NCI-H1930 (cell line): ENCODE data around the gene PDE6A.
A peak's percentile ranks its signal among the peaks of the same experiment; 100 is the strongest.

ENCODE experiments used
- DNase-seq, 2 experiments: peaks; one replicate each; lab custom pipeline; 2025; lab: John Stamatoyannopoulos, UW

PDE6A gene

DNA sequence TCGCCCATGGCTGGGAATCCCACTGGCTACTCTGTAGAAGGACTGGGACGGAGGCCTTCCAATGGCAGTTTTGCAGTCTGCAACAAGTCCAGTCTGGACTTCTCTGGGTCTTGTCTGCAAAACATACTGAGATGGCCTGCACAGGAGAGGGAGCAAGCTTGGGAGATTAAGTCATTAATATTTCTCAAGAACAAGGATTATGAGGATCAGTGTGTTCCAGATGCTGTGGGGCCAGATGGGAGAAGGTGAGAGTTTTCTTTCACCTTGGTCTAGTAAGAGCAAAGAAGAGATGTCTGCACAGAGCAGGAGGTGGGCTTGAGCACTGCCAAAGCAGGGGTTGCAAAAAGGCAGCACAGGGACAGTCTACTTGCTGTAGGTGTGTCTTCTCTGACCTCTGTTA is at the start of gene PDE6A:
Gene PDE6A (minus strand): TSS at position 128 of the 400 bp plus-strand sequence. CDS start 120 bp downstream, at position 8.
- DNase-seq: no peak

DNA sequence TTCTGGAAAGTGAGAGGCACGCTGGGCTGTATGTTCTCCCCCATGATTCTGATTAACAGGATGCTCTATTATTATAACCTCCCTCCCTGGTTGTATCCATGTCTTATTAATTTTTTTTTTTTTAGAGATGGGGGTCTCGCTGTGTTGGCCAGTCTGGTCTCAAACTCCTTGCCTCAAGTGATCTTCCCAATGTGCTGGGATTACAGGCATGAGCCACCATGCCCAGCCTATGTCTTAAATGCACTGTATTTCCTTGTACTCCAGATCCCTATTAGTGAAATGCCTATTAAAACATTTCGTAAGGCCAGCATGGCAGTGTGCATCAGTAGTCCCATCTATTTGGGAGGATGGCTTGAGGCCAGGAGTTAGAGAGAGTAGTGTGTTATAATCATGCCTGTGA is 48.9 kb upstream of the PDE6A start:
- DNase-seq: no peak

DNA sequence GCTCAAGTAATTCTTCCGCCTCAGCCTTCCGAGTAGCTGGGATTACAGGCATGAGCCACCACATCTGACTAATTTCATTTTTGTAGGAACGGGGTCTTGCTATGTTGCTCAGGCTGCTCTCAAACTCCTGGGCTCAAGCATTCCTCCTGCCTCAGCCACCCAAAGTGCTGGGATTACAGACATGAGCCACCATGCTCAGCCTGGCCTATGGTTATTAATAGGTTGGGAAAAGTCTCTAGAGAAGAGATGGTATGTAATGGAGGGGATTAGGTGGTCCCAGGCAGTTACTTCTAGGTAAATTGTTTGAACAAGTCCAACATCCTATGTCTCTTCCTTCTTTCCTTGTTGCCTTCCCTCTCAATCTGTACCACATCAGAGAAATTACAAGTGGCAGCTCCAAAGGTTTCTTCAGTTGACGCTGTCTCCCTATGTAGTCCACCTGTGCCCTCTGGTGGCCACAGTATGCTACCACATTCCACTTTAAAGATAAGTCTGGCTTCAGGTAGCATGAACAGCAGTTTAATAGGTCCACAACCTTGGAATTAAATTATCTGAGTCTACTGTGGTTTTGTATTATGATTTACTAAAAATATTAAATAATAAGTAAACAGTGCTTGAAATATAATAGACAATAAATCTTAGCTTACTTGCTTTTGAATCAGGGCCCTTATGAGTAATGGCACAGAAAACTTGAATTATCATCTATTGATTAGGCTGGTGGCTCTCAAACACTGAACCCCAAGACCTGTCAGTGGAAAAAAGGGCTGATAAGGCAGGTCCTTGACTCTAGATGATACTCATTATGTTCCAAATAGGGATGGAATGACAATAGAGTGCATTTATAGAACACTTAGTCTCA is 46.2 kb upstream of the PDE6A start:
- DNase-seq: peak; percentile 7 to 41

DNA sequence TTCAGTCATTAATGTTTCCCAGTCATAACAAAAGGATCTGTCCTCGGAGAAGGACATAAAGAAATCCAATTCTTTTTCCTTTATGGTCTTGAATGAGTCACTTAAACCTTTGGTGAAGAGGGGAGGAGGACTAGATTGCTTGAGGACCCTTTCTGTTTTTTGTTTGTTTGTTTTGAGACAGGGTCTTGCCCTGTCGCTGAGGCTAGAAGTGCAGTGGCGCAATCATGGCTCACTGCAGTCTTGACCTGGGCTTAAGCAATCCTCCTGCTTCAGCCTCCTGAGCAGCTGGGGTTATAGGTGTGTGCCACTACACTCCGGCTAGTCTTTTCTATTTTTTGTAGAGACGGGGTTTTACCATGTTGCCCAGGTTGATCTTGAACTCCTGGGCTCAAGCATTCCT is 43.5 kb upstream of the PDE6A start:
- no peak for DNase-seq

DNA sequence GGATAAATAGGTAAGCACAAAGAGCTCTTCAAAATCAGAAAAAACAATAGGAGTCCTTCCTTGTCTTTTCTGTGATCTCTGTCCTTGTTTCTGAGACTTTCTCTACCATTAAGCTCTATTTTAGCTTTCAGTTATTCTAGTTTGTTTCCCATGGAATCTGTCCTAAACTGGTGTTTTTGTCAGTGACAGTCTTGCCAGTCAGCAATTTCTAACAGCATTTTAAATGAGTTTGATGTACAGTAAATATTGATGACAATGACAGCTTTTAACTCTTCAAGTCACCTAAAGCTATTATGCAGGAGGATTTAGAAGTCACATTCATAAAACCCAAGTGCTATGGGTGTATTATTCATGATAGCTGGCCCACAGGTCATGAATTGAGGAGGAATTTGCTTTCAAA is 37.9 kb upstream of the PDE6A start:
- DNase-seq: no peak

DNA sequence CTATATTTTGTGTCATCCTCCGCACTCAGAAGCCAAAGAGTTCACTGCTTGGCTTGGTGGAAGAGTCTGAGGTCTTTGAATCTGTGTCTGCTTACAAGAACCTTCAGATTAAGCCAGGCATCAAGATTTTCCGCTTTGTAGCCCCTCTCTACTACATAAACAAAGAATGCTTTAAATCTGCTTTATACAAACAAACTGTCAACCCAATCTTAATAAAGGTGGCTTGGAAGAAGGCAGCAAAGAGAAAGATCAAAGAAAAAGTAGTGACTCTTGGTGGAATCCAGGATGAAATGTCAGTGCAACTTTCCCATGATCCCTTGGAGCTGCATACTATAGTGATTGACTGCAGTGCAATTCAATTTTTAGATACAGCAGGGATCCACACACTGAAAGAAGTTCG is 36.6 kb upstream of the PDE6A start:
- DNase-seq: no peak

DNA sequence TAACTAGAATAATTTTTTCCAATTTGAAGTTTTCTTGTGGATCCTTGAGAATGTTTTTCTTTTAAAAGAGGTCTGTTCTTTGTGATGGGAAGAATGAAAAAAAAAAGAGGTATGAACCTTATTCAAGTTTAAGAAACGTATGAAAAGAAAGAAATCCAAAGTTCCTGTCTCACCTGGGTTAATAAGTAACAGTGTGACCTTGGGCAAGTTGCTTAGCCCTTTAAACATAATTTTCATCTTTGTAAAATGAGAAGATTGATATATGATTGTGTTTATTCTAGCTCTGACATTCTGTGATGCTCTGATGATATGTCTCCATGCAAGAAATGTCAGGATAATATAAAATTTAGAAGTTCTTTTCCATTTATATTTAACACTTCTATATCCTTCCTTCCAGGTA is 35.3 kb upstream of the PDE6A start:
- no peak for DNase-seq

DNA sequence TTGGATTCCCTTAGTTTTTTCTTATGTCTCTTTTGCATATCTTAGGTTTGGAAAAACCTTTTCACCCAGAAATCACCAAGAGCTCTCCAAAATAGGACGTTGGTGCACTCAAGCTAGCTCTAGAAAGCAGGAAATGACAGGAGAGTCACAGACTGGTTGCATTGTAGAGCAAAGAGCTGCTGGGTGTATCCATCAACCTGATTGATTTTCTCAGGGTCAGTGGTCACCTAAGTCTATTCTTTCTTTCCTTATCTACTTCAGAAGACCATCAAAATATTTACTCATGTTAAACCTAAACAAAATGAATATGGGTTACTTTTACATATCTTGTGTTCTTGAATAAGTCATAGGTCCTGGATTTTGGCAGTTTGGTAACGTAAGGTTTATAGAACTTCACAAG is 30.8 kb upstream of the PDE6A start:
- no peak for DNase-seq

DNA sequence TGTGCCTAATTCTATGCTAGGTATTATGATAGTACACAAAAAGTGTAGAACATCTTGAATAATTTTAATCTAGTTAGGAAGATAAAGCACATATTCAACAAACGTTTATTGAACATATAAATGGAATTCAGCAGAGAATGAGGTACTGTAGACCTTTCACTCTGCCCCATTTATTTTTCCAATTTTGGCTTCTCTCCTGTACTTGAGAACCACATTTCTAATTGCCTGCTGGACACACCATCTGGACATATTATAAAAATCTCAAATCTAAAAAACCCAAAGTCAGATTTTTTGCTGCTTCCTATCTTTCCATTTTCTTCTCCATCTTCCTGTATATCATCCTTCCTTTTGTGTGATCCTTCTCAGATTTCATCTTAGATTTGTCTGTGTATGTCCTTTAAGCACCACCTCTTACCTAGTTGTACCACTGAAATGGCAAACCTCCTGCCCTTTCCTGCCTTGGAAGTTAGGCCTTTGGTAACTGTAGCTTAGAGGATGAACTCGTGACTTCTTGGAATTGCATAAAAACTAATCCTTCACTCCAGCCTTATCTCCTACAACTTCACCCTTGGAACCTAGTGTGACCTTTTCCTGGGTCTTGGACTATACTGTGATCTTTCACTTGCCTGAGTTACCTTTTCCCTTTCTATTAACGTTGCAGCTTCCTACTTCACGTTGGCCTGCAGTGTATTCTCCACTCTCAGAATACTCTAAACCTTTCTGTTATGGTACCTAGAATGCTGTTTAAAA is 24.8 kb upstream of the PDE6A start:
- DNase-seq: no peak

DNA sequence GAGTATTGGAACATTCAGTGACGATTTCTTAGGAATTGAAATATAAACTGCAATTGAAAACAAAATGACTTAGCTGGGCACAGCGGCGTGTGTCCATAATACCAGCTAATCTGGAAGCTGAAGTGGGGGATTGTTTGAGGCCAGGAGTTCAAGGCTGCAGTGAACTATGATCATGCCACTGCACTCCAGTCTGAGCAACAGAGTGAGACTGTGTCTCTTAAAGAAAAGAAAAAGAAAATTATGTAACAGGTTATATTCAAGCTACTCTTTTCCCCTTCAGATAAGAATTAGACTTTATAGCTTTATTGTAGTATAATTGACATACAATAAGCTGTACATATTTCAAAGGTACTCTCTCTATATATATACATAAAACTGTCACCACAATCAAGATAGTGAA is 22.4 kb upstream of the PDE6A start:
- no peak for DNase-seq

DNA sequence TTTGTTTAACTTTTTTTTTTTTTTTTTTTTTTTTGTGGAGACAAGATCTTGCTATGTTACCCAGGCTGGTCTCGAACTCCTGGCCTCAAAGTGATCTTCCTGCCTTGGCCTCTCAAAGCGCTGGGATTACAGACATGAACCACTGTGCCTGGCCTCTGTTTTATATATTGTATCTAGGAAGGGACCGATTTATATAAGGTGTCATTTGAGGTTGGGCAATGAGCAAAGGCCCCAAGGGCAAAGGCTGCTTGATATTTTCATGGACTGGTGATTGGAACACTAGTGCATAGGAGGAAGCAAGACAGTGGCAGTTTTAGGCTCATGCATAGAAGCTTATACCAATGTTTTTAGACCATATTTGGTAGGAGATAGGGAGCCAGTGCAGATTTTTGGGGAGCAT is 19.1 kb upstream of the PDE6A start:
- no peak for DNase-seq

DNA sequence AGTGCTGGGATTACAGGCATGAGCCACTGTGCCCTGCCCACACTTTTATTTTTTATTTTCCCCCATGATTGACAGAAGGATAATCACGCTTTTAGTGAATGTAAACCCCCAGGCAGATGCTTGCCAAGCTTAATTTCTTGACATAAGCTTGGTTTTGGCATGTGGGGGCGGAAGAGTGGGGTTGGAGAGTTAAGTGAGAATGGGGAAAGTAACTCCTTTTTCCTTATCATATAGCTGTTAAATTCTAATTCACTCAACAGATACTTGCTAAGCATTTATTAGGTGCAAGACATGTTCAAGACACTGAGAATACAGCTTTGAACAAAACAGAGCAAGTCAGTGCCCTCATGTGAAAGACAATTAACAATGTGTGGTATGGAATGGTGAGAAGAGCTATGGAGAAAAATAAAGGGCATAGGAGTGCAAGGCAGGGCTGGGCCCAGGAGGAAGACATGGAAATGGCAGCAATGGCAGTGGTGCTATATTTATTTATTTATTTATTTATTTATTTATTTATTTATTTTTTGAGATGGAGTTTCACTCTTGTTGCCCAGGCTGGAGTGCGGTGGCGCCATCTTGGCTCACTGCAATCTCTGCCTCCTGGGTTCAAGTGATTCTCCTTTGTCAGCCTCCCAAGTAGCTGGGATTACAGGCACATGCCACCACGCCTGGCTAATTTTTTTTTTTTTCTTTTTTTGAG is 18.2 kb upstream of the PDE6A start:
- DNase-seq: no peak

DNA sequence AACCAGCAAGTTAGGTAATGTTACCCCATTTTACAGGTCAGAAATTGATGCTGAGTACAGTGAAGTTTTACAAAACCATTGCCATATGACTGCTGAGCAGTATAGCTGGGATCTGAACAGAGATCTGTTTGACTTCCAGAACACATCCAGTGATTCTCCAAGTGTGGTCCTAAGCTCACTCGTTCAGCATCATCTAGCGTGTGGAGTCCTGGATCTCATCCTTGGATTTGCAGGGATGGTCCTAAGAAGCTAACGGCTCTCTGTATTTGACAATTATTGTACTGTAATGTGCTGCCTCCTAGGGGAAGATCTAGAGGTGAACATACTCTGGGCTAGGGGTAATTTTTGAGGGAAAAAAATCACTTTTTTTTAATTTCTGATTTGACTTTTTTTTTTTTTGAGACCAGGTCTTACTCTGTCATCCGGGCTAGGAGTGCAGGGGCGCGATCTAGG is 17.4 kb upstream of the PDE6A start:
- no peak for DNase-seq

DNA sequence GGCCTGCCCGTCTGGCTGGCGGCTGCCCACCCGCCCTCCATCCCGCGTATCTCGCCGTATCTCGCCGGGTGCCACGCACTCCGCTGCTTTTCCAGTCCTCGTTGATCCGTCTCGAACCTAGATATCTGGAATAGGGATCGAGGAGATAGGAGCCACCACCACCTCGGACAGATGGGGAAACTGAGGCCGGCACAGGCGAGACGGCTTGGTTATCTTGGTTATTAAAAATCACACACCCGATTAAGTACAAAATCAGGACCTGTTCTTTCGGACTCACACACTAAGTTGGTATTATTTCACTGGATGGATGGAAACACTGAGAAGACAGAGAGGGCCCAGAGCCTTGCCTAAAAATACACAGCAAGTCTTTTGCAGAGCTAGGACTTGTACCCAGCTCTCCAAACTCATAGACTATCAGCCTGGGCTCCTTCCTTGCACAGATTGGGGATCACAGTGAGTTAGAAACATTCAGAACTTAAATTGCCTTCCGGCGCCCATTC is 16.6 kb upstream of the PDE6A start:
- DNase-seq: no peak

DNA sequence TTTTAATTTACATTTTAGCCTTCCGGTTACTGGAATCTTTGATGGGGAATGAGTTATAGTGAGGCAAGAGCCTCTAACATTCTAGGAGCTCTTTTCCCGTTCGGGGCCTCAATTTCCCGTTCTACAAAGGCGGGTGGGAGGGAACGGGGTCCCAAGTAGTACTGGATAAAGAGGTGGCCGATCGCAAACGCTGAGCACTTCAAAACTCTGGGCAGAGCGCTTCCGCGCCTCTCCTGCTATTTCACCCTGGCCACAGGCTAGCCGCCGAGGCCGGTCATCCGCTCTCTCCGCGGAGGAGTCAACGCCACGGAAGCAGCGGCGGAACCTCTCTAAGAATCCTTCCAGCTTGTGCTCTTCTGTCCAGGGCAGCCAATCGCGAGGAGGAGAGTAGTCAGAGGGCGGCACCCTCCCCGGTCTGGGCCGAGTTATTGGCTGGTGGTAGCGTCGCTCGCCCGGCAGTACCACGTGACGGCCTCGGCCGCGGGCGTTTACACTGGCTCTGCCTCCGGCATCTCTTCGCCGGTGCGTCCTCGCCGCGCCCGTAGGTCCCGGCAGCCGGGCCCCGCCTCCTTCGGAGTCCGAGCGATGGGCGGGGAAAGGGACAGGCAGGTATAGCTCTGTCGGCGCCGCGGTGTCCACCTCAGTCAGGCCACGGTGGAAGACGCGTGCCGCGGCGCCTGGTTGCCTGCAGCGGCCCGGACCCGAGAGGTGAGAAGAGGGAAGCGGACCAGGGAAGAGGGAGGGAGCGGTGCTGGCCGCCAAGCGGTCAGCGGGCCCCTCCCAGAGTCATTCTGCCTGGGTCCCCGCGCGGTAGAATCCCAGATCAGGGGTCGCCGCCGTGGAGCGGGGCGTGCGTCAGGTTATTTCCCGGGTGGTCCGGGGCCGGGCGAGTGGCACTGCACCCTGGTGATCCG is 15.9 kb upstream of the PDE6A start, which contains the start of gene SLC26A2:
Gene SLC26A2 (plus strand): TSS at position 487 of the 914 bp plus-strand sequence. CDS start 16,895 bp downstream, outside the sequence.
- DNase-seq: peak; percentile 85

DNA sequence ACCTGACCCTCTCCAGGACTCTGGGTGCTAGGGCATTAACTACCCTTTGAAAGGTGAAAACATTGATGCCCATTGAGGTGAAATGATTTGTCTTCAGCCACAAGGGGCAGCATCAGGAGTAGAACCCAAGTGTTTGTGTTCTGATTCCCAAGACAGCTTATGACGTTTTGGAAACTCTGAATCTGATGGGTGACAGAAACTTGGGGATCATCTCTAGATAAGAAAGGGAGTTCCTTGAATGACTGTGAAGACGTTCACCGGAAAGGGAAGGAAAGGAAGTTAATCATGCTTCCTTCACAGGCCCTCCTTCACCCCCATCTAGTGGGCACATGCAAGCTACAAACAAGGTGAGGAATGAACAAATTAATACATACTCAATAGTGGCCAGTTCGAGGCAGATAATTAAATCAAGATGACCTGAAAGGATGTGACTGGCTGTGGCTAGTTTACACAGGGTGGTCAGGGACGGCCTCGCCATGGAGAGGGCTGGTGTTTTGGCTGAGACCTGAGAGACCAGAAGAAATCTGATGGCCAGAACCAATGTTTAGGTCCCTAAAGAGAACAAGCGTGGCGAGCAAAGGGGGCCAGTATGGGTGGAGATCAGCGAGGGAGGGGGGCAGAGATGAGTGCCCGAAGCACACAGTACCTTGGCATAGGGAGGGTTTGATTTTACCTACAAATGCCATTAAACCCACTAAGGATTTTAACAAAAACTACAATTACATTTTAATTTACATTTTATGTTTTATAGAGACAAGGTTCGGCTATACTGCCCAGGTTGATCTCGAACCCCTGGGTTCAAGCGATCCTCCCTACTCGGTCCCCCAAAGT is 15.0 kb upstream of the PDE6A start:
- peak in 1 of 2 experiments; percentile 7 for DNase-seq

DNA sequence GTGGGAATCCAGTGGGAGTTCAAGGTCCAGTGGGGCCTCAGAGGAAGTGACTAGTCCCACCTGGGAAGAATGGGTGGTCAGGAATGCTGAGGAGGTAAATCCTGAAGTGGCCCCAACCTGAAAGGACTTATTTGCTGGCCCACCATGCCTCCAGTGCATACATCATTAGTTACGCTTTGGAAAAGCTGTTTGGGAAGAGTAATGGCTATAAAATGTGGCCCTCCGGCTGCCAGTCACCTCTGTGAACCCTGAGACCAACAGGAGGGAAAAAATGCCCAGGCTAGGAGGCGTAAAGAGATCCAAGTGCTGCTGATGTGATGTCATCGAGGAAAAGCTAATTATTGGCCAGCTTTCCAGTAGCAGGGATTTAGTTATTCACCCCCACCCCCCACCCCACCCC is 13.3 kb upstream of the PDE6A start:
- DNase-seq: no peak

DNA sequence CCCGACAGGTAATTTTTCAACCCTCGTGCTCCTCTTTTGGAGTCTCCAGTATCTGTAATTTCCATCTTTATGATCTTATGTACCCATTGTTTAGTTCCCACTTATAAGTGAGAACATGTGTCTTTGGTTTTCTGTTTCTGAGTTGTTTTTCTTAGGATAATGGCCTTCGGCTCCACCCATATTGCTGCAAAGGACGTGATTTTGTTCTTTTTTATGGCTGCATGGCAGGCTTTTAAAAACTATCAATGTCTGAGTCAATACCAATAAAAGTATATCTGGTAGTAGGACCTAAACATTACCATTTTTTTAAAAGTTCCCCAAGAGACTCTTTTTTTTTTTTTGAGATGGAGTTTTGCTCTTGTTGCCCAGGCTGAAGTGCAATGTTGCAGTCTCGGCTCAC is 12.1 kb upstream of the PDE6A start:
- no peak for DNase-seq

DNA sequence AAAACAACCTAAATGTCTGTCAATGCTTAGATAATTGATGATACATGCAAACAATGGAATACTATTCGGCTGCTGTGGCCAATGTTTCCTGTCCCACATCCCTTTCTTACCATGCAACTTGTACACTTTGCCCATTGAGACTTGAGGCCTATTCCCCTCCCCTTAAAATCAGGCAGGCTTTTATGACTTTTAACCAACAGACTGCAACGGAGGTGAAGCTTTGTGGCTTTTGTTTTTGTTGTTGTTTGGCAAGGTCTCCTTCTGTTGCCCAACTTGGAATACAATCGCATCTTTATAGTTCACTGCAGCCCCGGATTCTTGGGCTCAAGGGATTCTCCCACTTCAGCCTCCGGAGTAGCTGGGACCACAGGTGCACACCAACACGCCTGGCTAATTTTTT is 10.2 kb upstream of the PDE6A start:
- no peak for DNase-seq

DNA sequence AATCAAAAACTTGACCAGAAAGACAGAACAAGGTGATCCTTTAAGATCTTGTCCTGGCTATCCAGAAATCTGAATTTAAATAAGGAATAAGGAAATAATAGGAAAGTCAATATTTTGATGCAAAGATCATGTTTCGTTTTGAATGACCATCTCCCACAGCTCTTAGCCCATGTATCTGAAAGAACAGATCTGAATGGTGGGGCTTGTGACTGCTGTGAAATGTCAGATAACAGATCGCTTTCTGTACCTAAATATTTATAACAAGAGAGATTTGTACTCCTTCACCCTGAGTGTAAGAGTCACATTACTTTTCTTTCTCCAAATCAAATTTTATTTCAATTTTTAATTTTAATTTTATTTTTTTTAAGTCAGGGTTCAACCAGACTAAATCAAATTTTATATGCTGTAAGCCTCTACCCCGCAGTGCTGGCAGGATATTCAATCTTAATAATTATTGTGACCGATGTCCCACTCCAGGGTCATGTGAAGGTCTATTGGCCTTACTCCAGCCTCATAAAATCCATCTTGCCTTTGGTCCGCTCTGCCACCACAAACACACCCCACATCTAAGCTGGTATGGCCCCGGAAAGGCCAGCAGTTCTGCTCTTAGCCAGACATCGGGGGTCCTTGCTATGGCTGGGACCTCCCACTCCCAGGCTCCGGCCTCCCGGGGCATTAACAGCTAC is 9.0 kb upstream of the PDE6A start:
- DNase-seq: no peak
